SW 1271 (cell line): Measurements from ENCODE around the gene CACNA2D3.

ENCODE experiments used
- DNase-seq, 2 experiments: peaks; one replicate each; lab custom pipeline; 2025; lab: John Stamatoyannopoulos, UW

CACNA2D3 gene

DNA sequence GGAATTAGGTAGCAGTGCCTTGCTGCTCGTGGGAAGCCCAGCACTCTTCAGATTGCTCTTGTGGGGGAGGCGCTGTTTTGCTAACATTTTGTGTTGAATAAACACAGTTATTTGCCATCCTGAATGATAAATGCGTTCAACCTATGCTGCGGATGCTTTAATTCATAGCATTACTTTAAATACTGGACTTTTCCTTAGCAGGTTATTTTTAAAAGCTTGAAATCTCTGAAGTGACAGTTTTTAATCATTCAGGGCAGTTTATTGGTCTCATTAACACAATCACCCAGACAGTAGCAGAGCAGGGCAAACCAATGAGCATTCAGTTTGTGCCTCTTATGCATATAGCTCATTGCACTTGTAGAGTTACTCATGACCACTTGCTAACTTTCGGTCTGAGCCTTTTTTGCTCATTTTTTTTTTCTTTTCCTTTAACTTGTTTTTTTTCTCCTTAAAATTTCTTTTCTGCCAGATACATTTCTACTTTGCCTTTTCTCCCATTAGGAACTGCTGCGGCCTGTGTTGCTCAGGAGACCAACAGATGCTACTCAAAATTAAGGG lies 5.2 kb downstream of the CACNA2D3 start:
- DNase-seq, result no peak

DNA sequence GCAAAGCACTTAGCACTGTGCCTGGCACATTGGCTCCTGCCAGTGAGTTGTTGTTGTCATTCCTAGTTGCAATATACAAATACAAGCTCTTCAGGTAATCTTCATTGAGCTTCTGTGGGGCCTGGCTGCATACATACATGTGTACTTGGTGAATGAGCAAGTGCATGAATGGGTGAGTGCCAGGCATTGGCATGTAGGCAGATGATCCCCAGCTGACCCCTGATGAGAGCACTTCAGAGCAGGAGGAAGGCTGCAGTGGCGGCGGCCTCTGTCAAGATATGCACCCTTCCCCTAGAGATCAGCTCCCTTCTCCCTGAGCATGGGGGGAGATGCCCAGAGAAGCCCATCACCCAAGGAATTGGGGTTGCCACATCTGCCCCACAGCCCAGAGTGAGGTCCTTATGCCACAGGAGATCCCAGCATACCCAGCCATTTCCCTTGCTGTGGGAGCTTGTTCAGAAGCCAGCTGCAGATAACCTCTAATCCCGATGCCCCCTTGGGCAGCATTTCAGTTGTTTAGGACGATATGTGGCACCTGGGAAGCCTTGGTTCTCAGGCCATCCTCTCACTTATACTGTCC lies 8.8 kb downstream of the CACNA2D3 start:
- DNase-seq, result no peak

DNA sequence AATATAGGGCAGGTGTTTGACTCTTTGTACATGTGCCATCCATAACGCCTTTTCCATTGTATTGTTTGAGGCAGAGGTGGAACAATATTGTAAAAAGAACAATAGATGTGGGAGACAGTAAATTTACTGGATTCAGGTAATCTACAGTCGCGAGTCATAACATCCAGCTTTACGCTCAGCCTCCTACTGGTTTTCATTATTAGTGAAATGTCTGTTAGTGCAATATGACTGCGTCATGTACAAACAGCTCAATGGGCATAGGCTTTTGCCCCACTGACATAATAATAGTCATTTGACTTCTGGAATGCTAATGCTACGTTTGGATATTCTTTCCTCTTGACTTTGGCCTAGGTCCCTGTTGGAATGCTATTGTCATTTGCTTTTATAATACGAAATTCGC lies 9.5 kb downstream of the CACNA2D3 start:
- DNase-seq, result no peak

DNA sequence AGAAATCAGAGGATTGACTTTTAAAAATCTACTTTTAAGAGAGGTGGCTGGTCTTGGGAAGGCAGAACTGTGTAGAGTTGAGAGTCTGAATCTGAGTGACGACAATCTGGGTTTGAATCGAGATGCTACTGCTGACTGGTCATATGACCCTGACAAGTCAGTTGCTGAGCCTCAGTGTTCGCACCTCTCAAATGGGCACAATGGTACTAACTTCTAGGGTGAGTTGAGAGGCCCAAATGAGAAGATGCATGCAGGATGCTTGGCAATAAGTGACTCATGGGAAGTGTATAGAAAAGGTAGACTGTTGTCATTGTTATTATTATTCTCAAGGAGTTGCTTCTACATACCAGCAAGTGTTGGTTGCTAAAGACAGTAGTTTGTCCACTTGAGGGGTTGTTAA lies 10.3 kb downstream of the CACNA2D3 start:
- no peak for DNase-seq

DNA sequence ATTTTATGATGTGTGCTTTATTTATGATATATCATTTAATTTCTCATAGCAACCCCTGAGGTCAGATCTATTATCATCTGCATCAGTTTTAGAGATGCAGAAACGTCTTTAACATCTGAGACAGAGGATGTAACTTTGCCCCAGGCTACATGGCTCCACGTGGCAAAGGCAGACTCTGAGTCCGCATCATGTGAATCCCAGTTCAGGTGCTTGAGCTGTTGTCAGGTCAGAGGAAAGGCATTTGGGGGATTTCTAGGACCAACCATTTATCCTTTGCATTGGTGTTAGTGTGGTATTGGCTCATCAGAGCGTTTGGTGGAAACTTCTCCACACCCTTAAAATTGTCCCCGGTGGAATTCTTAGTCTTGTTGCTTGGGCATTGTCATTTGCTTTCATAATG lies 10.8 kb downstream of the CACNA2D3 start:
- DNase-seq, result no peak

DNA sequence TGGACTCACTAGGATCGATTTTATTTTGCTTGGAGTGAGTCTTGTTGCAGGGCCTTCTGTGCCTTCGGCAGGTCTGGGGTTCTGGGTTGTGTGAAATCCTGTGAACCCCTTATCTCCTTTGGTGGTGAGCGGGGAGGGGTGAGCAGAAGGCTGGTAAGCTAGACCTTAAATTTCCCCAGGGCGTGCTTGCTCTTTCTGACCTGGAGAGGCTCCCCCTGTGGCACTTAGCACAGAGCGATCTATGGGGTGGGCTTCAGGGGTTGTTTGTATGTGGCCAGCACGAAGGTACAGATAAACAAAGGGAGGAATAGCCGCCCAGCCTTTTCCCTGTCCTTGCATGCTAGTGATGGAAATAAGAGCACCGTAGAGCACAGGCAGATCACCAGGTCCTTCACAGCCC lies 11.8 kb downstream of the CACNA2D3 start:
- DNase-seq, result no peak

DNA sequence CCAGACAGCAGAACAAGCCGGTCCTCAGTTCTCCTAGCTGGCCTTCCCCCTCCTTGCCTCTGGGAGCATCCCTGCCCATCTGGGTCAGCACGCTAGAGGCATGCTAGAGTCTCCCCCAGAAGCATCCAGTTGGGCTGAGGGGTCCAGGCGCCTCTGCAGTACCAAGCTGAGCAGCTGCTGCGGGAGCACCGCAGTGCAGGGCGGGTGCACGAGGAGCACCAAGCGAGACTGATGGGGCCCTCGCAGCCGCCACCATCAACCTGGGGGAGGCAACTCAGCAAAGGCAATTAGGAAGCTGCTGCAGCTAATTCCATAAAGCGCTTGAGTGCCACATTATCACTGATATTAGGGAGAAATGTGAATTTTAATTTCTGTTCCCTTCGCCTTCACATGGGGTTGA lies 12.4 kb downstream of the CACNA2D3 start:
- DNase-seq, result no peak

DNA sequence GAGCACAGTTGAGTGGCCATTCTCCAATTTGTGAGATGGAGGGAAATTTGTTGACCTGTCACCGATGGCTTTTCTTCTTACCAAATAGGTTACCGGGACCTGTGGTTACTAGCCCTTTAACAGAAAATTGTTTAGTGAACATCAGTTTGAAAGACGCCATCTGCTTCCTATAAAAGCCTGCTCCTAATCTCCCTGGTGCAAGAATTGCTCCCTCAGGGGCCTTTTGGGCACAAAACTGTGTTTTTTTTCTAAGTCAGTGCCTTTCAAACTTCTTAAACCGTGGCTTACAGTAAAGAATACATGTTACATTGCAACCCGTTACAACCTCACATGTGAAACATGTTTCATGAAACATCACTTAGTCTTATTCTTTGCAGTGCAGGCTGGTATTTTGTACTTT lies 15.0 kb downstream of the CACNA2D3 start:
- no peak for DNase-seq

DNA sequence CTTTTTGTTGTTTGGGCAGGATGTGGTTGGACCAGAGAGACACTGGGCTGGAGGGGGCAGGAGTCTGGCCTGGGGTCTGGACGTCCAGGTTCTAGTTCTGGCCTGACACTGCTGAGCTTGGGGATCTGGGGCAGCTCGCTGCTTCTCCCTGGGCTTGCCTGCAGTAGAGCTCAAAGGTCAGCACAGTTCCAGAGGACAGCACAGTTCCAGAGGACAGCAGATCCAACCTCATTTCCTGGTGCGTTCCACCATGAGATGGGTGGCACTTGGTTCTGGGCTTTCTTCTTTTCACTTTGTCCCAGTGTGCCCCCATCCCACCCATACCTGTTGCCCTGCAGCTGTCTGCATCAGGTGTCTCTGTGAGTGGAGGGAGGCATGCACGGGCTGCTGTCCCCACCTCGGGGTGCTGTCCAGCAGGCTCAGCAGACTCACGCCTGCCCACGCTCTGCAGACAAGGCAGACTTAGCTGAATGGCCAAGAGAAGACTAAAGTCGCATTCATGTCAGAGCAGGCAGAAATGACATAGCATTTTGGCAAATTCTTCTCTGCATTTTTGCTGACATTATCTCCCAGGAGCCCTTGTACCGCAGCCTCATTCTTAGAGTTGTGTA lies 16.7 kb downstream of the CACNA2D3 start:
- no peak for DNase-seq

DNA sequence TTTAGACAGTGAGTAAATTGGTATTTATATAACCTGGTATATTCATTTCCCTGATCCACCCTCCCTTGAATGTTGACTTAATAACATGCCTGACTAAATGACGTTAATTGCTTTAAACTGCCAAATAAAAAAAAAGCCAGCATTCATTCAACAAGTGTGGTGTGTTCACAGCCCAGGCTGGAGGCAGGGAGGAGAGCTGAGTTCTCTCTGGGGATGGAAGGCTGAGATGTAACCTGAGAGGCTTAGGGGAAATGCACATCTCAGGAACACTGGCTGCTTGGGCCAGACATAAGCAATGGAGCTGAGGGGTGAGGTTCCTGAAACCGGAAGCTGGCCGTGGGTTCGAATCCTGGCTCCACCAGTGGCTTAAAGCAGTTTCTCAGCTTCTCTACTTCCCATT lies 17.3 kb downstream of the CACNA2D3 start:
- no peak for DNase-seq

DNA sequence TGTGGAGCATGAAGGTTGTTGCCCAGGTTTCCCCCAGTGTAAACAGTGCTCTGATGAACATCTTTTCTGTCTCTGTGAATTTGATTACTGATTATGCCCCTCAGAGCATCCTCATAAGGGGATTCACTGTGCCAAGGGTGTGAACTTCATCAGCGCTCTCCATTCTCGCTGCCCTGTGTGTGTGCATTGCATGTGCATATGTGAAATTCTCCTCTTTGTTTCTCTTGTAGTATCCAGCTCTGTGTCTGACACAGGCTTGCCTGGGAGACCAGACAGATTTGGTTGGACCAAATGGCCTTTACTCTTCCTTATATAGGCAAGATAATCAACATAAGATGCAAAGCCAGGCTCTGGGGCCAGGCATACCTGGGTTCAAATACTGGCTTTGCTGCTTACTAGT lies 21.9 kb downstream of the CACNA2D3 start:
- DNase-seq, result no peak

DNA sequence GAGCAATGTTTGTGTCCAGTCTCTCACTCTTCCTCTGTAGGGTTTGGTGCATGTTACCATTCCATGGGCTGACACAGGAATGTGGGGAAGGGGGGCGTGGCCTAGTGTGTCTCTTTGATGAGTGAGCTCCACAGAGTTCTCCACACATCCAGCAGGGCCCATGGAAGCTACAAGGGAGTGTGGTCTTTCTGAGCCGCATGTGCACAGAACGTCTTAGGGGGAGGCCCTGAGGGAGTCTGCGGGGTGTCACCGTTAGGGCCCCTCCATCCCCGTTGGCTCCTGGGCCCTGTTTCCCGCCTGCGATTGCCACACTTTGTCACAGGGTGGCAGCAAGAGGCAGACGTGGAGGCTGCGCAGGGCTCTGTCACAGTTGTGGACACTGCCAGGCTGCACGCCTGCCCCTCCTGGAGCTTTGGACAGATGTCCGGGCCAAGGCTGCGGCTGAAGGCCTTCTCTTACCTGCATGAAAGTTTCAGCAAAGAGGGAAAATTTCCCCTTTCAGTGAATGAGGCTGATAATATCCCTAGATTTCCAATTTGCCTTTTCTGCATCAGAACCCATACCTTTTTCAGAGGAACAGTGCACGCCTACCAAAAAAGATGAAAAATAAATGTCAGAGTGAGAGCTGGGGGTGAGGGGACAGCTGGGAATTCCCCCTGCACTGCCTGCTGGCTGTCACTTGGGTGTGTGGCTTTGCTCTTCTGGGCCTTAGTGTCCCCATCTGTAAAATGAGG lies 24.3 kb downstream of the CACNA2D3 start:
- DNase-seq, result peak in 1 of 2 experiments; percentile 1

DNA sequence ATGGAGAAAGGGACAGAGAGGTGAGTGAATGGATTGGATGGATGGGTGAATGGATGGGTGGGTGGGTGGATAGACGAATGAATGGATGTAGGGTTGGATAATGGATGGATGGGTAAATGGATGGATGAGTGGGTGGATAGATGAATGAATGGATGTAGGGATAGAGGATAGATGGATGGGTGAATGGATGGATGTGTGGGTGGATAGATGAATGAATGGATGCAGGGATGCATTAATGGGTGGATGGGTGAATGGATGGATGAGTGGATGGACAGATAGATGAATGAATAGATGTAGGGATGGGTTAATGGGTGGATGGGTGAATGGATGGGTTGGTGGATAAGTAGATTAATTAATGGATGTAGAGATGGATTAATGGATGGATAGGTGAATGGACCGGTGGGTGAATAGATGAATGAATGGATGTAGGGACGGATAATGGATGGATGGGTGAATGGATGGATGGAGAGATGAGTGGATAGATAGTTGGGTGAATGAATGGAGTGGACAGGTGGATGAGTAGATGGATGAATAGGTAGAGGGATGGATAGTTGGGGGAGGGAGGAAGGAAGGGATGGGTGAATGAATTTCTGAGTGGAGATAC lies 28.6 kb downstream of the CACNA2D3 start:
- DNase-seq, result no peak

DNA sequence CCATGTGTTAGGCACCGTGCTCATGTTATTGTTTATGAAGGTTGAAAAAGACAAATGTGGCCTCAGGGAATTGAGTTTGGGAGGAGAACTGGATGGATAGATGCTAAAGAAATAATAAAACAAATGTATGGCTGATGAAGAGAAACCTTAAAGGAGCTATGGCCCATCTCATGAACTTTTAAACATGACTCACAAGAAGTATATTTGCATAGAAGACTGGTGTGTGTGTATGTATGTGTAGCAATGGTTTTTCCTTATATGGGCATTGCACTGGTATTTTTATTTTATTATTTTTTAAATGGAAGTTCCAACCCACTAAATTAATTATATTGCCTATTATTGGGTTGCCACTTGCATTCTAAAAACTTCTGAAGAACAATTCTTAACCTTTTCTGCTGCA lies 31.1 kb downstream of the CACNA2D3 start:
- DNase-seq, result no peak

DNA sequence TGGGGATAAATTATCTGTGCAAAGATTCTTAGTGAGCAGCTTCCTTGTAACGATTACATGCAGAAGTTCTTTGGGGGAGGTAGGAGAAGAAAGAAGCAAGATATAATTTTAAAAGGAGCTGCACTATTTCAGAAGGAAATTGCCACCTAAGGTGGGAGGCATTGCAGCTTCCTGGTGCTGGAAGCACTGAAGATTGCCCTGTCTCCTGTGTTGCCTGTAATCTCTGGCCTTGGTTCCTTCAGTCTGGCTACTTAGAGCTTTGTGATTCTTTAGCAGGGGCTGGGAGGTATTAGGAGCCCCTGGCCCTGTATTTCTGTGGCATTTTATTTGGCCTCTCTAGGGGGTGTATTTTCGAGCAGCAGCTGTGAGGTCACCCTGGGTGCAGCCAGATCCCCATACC lies 35.5 kb downstream of the CACNA2D3 start:
- no peak for DNase-seq

DNA sequence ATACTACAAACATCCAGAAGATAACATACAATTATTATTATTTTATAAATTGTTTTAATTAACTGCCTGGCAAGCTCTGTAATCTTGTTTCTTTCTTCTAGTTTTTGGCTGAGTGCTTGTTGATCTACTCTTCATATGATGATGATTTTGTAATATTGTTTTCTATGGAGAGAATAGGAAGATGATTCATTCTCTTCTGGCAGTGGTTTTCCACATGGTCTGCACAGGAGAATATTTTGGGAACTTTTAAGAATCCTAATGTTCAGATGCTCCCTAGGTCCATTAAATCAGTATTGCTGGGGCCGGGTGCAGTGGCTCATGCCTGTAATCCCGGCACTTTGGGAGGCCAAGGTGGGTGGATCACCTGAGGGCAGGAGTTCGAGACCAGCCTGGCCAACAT lies 37.6 kb downstream of the CACNA2D3 start:
- no peak for DNase-seq

DNA sequence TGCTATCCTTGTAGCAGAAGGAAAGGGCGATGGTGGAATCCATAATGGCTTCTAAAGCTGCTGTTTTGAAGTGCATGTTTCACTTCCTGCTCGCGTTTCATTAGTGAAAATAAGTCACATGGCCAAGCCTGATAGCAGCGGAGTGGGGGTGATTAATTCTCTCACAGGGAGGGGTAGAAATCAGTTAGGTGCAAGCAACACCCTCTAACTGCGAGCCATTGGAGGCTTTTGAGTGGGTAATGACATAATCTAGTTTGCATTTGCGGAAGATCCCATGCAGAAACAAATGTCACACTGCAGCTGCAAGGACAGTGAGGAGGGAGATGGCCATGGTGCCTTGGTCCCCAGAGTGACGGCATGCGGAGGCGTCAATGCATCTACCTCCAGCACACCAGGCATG lies 41.1 kb downstream of the CACNA2D3 start:
- no peak for DNase-seq

DNA sequence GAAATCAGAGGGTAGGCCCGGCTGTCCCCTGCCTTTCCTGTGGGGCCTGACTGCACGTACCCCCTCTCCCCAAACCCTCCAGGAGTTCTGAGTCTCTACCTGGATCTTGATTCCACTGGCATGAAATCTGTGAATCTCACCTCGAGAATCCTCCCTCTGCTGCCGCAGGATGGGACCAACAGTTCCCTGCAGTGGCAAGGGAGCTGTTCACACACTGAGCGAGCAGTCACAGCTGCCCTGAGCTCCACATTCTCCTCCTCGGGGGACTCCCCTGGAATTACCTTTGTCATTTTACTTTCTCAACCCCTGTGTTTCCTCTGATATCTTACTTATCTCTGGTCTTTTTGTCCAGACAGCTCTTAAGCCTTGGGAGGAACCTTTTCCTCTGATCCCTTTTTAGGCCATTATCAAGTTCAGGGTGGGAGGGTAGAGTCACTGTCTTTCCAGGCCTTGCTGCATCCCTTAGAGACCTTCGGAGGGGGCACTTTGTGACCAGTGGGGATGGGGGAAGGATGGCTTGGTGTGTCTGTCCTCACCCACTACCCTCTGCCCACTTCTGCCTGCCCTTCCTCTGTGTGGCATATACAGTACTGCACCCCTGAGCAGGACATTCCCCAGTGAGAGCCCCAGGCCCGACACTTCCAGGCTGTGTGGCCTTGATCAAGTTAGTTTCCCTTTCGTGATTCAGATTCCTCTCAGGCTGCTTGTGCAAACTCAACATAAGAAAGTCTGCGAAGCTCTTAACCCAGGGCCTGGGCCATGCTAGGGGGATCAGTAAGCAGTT lies 42.0 kb downstream of the CACNA2D3 start:
- DNase-seq, result no peak

DNA sequence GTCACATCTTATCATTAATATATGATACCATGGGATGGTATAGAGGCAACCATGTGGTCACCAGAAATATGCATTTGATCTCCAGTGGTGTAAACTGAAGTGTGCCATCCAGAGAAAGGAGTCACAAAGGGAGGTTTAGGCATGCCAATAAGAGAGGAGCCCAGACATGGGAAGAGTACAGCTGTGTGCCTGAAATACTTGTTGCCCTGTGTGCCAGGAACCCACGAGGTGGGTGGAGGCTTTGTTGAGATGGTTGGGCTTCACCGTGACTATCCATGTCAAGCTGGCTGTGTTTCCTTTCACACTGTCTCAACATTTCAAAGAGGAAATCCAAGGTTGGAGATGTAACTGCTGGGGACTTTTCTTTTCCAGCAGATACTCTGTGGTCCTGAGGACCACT lies 43.5 kb downstream of the CACNA2D3 start:
- no peak for DNase-seq

DNA sequence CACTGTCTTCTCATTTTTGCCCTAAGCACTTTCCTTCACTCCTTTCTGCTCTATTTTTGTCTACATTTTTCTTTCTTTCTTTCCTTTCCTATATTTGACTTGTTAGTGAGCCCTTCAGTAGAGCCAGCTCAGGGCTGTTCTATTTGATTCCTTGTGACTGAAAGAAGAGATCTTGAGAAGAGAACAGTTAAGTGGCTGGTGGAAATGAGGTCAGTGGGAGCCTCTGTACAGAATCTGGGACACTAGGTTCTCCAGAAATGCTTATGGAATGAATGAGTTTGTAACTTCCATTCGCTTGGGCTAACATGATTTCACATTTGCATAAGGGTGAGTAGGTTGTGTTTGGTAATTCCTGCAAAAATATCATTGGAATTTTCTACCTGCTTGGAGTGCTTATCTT lies 45.6 kb downstream of the CACNA2D3 start:
- DNase-seq, result no peak

DNA sequence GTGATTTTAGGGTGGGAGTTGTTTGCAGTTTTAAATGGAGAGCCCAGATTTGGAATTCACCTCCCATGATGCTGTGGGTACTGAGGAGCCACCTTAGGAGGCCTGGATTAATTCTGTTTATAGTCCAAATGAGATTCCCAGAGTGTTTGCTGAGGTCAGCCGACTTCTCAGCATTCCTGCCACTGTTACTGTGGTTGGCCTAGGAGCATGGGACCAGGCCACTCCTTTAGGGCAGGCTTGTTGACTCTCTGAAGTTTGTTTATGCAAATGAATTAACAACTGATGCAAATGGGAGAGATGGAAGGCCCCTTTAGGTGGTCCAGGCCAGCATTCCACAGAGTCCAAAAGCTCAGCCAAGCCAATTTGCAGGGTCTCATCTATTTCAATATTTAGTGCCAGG lies 46.1 kb downstream of the CACNA2D3 start:
- DNase-seq, result no peak

DNA sequence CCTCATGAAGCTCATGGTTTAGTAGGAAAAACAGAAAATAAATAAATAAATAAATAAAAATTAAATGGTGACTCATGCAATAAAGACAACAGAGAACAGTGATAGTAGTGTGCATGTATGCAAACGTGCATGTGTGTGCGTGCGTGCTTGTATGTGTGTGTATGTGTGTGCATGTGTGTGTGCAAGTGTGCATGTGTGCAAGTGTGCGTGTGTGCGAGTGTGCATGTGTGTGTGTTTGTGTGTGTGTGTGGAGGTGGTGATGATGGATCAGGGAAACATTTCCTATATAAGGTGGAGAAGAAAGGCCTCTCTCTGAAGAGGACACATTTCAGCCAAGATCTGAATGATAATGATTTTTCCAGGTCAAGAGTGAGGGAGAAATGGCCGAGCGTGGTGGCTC lies 47.2 kb downstream of the CACNA2D3 start:
- DNase-seq, result no peak
